ENCODE results near the gene FARP2. TPM values are rescaled to one million over a fixed set of nuclear protein-coding genes. Genes with fewer than 3 reads are reported as not detected.
A peak's percentile ranks its signal among the peaks of the same experiment; 100 is the strongest.

FARP2 gene
- total RNA-seq, 6 donors from 2014 or later, result 33.4 to 96.4 (median 42.2) TPM

DNA sequence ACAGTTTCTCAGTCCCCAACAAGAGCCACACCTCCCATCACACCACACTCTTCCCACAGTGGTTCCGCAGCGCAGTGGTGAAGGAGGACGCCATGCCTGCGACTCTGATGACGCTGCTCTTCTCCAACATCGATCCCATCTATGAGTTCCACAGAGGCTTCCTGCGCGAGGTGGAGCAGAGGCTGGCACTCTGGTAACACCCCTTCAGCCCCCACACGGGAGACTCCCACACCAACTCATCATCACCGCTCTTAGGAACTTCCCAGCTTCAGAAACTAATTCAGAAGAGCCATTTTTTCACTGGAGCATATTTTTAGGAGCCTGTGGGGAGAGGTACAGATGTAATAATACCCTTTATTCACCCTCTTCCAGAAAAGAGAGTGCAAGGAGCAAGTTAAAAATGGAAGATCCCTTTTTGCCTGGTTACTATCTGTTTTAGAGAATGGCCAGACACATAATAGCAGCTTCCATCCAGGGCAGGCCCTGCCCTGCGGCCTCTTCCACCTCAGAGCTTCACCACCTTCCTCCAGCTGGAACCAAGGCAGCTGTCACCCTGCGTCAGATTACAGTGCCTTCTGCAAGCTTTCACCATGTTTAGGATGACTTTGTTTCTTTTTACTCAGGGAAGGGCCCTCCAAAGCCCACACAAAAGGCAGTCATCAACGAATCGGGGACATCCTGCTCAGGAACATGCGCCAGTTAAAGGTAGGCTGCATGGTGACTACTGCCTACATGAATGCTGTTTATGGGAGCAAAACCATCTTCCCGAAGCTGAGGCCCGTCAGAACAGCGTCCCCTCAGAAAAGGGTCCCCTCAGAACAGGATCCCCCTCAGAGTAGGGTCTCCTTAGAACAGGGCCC is 107.4 kb downstream of the FARP2 start:
- TF ChIP-seq POLR2AphosphoS5 (IDR thresholded peaks at IDR 0.05), result no peak
- no peak for TF ChIP-seq EP300 (IDR thresholded peaks at IDR 0.05)
- TF ChIP-seq POLR2A (IDR thresholded peaks at IDR 0.05), result no peak
- TF ChIP-seq, protein P1, sequence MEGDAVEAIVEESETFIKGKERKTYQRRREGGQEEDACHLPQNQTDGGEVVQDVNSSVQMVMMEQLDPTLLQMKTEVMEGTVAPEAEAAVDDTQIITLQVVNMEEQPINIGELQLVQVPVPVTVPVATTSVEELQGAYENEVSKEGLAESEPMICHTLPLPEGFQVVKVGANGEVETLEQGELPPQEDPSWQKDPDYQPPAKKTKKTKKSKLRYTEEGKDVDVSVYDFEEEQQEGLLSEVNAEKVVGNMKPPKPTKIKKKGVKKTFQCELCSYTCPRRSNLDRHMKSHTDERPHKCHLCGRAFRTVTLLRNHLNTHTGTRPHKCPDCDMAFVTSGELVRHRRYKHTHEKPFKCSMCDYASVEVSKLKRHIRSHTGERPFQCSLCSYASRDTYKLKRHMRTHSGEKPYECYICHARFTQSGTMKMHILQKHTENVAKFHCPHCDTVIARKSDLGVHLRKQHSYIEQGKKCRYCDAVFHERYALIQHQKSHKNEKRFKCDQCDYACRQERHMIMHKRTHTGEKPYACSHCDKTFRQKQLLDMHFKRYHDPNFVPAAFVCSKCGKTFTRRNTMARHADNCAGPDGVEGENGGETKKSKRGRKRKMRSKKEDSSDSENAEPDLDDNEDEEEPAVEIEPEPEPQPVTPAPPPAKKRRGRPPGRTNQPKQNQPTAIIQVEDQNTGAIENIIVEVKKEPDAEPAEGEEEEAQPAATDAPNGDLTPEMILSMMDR (IDR thresholded peaks at IDR 0.05), result no peak
- no peaks in the 10 kb centered on the region for H3K9me3 ChIP-seq
- H3K27ac ChIP-seq, result no peak overlapping the region
- DNase-seq (no peak), ATAC-seq (ENCODE audit: low FRiP score in 2 of 2) (no peak)
- H3K4me1 ChIP-seq, result peaks cover 0 to 10% (median 0%) of the 10 kb centered on the region in 4 donors
- WGBS, 2 donors, result 91 to 96% methylated on average over 17 to 18 of the region's 18 CpGs
- no peaks in the 10 kb centered on the region for H3K27me3 ChIP-seq
- H3K36me3 ChIP-seq, result peaks cover 0 to 26% (median 6%) of the 10 kb centered on the region in 4 donors
- H3K4me3 ChIP-seq, result no peak overlapping the region

DNA sequence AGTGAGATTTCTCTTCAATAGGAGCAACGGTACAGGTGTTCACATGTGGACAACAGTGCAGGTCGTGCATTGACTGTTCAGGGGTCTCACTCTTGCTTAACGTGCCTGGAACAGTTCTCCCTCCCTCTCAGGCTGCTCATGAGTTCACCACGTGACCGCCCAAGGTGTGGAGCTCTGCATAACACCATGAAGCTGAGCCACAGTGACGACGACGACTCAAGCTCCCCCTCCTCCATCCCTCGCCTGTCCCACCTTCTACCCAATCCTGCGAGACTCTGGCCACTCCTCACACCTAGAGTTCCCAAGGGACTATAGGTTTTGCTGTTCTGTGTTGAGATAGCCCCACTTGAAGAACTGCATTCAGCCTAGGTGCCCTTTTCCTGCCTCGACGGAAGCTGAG is 109.5 kb downstream of the FARP2 start:
- Histone ChIP-seq H3K4me3 (no peak overlapping the region), H3K4me1 (peaks cover 0 to 10% (median 0%) of the 10 kb centered on the region in 4 donors), H3K9me3 (no peaks in the 10 kb centered on the region), H3K27ac (no peak overlapping the region), H3K36me3 (peaks cover 0 to 32% (median 9%) of the 10 kb centered on the region in 4 donors), H3K27me3 (no peaks in the 10 kb centered on the region)
- DNase-seq, result no peak
- TF ChIP-seq, protein P1 (IDR thresholded peaks at IDR 0.05), result no peak
- TF ChIP-seq POLR2AphosphoS5 (IDR thresholded peaks at IDR 0.05), result no peak
- TF ChIP-seq EP300 (IDR thresholded peaks at IDR 0.05), result no peak
- no peak for TF ChIP-seq POLR2A (IDR thresholded peaks at IDR 0.05)
- no peak for ATAC-seq (ENCODE audit: low FRiP score in 2 of 2)
- WGBS, 2 donors, result 85 to 88% methylated on average over 10 to 12 of the region's 12 CpGs

DNA sequence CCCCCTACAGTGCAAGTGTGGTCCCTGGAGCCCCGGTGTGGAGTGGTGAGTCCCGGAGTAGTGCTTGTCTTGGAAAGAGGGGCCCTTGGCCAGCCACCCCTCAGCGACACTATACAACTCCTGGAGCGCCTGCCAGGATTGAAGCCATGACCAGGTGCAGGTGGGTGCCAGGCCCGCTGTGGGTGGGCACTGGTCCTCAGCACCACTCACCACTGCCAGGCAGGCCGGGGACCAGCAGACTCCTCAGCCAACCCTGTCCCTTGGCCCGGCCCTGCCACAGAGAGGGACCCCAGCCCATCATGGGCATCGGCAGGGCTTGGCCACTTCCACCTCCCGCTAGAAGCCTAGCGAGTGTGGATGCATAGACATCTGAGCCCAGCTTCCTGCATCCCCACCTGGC is 110.1 kb downstream of the FARP2 start:
- no peak for TF ChIP-seq EP300 (IDR thresholded peaks at IDR 0.05)
- TF ChIP-seq POLR2A (IDR thresholded peaks at IDR 0.05), result no peak
- TF ChIP-seq, protein P1 (IDR thresholded peaks at IDR 0.05), result no peak
- TF ChIP-seq POLR2AphosphoS5 (IDR thresholded peaks at IDR 0.05), result no peak
- Histone ChIP-seq H3K4me1 (peaks cover 0 to 10% (median 0%) of the 10 kb centered on the region in 4 donors), H3K27me3 (no peaks in the 10 kb centered on the region), H3K36me3 (peaks cover 0 to 32% (median 9%) of the 10 kb centered on the region in 4 donors), H3K4me3 (no peak overlapping the region), H3K9me3 (no peaks in the 10 kb centered on the region), H3K27ac (no peak overlapping the region)
- ATAC-seq (ENCODE audit: low FRiP score in 2 of 2) (no peak), DNase-seq (peak in 1 of 2 donors; percentile 51)
- 91 to 94% methylated on average over 6 to 10 of the region's 10 CpGs for WGBS, 2 donors

DNA sequence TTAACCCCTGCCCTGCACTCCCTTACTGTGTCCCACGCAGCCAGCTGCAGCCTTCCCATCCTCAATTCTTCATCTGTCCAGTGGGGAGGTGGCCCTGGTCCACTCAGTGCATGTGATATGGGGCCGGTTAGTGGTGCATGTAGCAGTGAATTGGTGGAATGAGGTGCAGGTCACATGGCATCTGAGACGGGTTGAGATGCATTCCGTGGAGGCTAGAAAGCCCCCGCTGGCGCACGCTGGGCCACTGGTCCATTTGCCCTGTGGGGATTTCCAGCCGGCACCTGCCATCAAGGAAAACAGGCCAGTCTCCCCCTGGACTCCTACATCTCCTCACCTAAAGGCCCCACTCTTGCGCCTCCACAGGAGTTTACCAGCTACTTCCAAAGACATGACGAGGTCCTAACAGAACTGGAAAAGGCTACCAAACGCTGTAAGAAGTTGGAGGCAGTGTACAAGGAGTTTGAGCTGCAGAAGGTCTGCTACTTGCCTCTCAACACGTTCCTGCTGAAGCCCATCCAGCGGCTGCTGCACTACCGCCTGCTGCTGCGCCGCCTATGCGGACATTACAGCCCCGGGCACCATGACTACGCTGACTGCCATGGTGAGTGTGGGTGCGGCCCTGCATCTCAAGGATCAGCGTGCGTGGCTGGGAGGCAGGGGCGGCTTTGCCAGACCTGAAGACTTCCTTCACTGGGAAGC is 111.8 kb downstream of the FARP2 start:
- Histone ChIP-seq H3K27me3 (no peaks in the 10 kb centered on the region), H3K36me3 (peaks cover 0 to 30% (median 9%) of the 10 kb centered on the region in 4 donors), H3K4me1 (no peaks in the 10 kb centered on the region), H3K9me3 (no peaks in the 10 kb centered on the region), H3K27ac (no peak overlapping the region), H3K4me3 (no peak overlapping the region)
- peak in 1 of 2 donors; percentile 71 for DNase-seq
- TF ChIP-seq, protein P1 (IDR thresholded peaks at IDR 0.05), result no peak
- TF ChIP-seq POLR2A (IDR thresholded peaks at IDR 0.05), result no peak
- TF ChIP-seq POLR2AphosphoS5 (IDR thresholded peaks at IDR 0.05), result no peak
- TF ChIP-seq EP300 (IDR thresholded peaks at IDR 0.05), result no peak
- 94 to 96% methylated on average over 4 to 23 of the region's 23 CpGs for WGBS, 2 donors
- no peak for ATAC-seq (ENCODE audit: low FRiP score in 2 of 2)
